PFSK-1 (cell line): ENCODE results near the gene CCDC192.

ENCODE experiments used
- FOXP2 ChIP-seq: optimal IDR thresholded peaks from 2 replicates; pipeline ENCODE3; 2011; ENCODE audit warnings: borderline replicate concordance, control low read depth, inconsistent platforms; ENCODE audit not compliant: insufficient read depth; ENCODE audit errors: extremely low read length, extremely low read depth
- POLR2AphosphoS5 ChIP-seq: IDR thresholded peaks from 2 replicates; pipeline ENCODE4 v1.6.1; 2012; ENCODE audit warnings: low read depth, mild to moderate bottlenecking, control low read depth, low read length, moderate library complexity
- REST ChIP-seq, 2 experiments: IDR thresholded peaks; 2 replicates each; pipeline versions ENCODE4 v1.6.1 to v1.8.0; 2011 to 2012; ENCODE audit warnings: low read depth in 2 of 2, low read length in 2 of 2, control low read depth in 1 of 2, inconsistent platforms in 1 of 2, mild to moderate bottlenecking in 1 of 2, moderate library complexity in 1 of 2; ENCODE audit not compliant: insufficient read depth in 1 of 2
- SIN3A ChIP-seq: IDR thresholded peaks from 2 replicates; pipeline ENCODE4 v1.6.1; 2012; ENCODE audit warnings: mild to moderate bottlenecking, low read length, moderate library complexity, borderline replicate concordance; ENCODE audit not compliant: insufficient read depth
- TAF1 ChIP-seq: IDR thresholded peaks from 2 replicates; pipeline ENCODE4 v1.6.1; 2012; ENCODE audit warnings: low read length, control low read depth, borderline replicate concordance; ENCODE audit not compliant: insufficient read depth

GRCh38 chr5:127957701-127958239, 254.6 kb downstream of the CCDC192 start:
- TF ChIP-seq POLR2AphosphoS5 (no peak), SIN3A (no peak), REST (IDR thresholded peaks at IDR 0.05; ENCODE audit: insufficient read depth in 1 of 2, low read depth in 2 of 2, low read length in 2 of 2) (no peak), TAF1 (no peak), FOXP2 (no peak)
